HG02938 (cell line): ENCODE results near the gene GABPB2.

Experiments
- ATAC-seq: cut with Tn5 transposase; IDR thresholded peaks from one replicate; pipeline ENCODE4 v1.9.1; 2021; ENCODE audit warnings: mild to moderate bottlenecking, moderate library complexity; ENCODE audit not compliant: unreplicated experiment

The GABPB2 gene

GRCh38 chr1:151070474-151071276 is at the start of gene GABPB2:
GABPB2 (plus strand) TSS chr1:151070761; CDS start chr1:151088190, 17,429 bp downstream.
- ATAC-seq: peak; percentile 58

GRCh38 chr1:151024540-151025146 is 45.9 kb upstream of the GABPB2 start:
- ATAC-seq: peak; percentile 58

DNA sequence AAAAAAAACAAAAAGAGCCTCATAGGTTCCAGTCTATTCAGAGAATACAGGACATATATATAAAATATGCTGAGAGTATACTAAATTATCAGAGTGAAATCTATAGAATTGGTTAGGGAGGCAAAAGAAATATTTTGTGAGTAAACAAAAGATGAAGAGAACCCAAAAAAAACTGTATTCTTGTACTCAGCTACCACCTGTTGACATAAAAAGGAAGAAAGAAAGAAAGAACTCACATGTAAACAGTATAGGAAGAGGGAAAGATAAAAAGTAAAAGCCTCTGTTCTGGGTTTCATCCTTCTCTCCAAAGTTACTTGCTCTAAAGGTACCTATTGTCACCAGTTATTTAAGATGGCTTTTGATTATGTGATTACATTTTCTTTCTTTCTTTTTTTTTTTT is 44.1 kb upstream of the GABPB2 start:
- no peak for ATAC-seq

GRCh38 chr1:151032164-151032563 is 38.4 kb upstream of the GABPB2 start:
- no peak for ATAC-seq

DNA sequence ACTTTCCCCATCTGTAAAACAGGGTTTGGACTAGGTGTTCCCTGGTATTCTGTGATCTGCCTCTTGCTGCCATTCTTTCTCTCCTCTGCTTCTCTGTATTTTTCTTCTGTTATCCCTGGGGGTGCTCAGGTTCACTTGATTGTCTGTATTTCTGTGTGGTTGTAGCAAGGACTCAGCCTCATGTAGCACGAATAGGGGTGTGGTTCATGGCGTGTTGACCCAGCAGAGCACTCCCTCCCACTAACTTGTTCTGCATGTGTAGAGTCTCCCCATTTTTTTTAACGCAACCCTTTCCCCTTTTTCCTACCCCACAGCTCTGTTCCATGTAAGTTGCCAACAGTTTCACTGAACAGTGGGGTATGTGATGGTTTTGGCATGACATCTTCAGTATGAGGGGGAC is 35.4 kb upstream of the GABPB2 start:
- ATAC-seq: no peak

GRCh38 chr1:151036356-151036755 is 34.2 kb upstream of the GABPB2 start, which contains the start of gene BNIPL:
BNIPL (plus strand) TSS chr1:151036586; CDS start chr1:151036726, 140 bp downstream.
- ATAC-seq: no peak

- no peak for ATAC-seq
Observed at GRCh38 chr1:151037032-151037431, 33.5 kb upstream of the GABPB2 start.

DNA sequence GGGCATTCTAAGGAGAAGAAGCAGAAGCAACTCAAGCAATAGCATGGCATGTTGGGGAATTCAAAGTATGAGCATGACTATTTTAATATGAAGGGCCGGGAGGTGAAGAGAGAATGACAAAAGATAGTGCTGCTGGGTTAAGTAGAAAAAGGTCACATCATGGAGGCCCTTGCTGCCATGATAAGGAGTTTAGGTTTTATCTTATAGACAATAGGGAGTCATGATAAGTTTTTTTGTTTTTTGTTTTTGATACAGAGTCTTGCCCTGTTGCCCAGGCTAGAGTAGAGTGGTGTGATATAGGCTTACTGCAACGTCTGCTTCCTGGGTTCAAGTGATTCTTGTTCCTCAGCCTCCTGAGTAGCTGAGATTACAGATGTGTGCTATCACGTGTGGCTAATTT is 31.0 kb upstream of the GABPB2 start:
- ATAC-seq: no peak

DNA sequence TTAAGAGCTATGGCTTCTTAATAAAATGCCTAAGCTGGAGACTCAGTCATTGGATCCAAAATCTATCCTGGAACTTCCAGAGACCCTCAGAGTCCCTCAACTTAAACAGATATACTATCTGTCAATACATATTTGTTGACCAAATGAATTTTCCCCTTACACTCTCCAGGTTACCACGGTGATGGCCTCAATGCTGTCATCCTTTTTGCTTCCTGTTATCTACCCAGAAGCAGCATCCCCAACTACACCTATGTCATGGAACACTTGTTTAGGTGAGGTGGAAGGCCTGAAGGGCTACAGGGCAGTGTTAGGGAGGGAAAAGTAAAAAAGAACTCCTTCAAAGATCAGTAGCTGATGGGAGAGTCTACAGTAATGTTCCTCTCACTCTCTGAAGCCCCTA is 27.4 kb upstream of the GABPB2 start:
- no peak for ATAC-seq

GRCh38 chr1:151047591-151047924 is 23.0 kb upstream of the GABPB2 start, which contains the start of gene C1orf56:
C1orf56 (plus strand) TSS chr1:151047751; CDS start chr1:151047848, 97 bp downstream.
- no peak for ATAC-seq

DNA sequence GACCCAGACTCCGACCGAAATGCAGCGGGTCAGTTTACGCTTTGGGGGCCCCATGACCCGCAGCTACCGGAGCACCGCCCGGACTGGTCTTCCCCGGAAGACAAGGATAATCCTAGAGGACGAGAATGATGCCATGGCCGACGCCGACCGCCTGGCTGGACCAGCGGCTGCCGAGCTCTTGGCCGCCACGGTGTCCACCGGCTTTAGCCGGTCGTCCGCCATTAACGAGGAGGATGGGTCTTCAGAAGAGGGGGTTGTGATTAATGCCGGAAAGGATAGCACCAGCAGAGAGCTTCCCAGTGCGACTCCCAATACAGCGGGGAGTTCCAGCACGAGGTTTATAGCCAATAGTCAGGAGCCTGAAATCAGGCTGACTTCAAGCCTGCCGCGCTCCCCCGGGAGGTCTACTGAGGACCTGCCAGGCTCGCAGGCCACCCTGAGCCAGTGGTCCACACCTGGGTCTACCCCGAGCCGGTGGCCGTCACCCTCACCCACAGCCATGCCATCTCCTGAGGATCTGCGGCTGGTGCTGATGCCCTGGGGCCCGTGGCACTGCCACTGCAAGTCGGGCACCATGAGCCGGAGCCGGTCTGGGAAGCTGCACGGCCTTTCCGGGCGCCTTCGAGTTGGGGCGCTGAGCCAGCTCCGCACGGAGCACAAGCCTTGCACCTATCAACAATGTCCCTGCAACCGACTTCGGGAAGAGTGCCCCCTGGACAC is 22.5 kb upstream of the GABPB2 start:
- peak; percentile 56 for ATAC-seq

GRCh38 chr1:151048645-151049032 is 21.9 kb upstream of the GABPB2 start:
- no peak for ATAC-seq

DNA sequence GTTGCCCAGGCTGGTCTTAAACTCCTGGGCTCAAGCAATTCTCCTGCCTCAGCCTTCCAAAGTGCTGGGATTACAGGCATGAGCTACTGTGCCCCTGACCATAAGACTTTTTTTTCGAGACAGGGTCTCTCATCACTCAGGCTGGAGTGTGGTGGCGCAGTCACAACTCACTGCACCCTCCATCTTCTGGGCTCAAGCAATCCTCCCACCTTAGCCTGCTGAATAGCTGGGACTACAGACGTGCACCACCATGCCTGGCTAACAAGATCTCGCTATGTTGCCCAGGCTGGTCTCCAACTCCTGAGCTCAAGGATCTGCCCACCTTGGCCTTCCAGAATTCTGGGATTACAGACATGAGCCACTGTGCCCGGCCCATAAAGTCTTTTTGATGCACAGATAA is 21.1 kb upstream of the GABPB2 start:
- ATAC-seq: no peak

- no peak for ATAC-seq
Observed at GRCh38 chr1:151050051-151050688, 20.4 kb upstream of the GABPB2 start.

GRCh38 chr1:151051356-151052009 is 19.1 kb upstream of the GABPB2 start:
- ATAC-seq: no peak

- ATAC-seq: no peak
Observed at GRCh38 chr1:151054971-151055547, 15.5 kb upstream of the GABPB2 start.

DNA sequence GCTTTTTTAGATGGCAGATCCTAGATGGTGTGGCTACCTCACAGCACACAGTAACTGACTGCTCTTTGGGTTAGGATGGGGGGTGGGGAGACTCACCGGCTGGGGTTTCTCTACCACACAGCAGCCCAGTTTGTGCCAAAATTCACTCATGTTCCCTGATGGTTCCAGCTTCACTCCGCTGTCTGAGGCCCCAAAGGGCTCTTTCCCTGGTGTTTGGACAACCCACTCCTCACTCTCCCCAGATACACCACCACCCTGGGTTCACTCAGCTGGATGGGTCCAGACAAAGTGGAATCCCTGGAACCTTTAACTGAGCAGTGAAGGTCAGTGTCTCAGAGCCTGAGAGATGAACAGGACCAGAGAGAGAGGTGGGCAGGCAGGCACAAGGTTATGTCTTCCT is 15.0 kb upstream of the GABPB2 start:
- ATAC-seq: no peak

- ATAC-seq: no peak
Observed at GRCh38 chr1:151056149-151056548, 14.4 kb upstream of the GABPB2 start.

GRCh38 chr1:151058692-151059091 is 11.9 kb upstream of the GABPB2 start:
- ATAC-seq: no peak
